HEK293 (cell line): ENCODE measurements around the gene POLD3.

Experiments used
- CTCF ChIA-PET: fragments of 350-600 bp; formaldehyde crosslinking; extraction: SDS; loops from one replicate; lab custom pipeline; 2021; ENCODE audit warnings: antibody characterized with exemption; lab: Yijun Ruan, JAX
- POLR2A ChIA-PET: fragments of 300-600 bp; formaldehyde crosslinking; extraction: SDS; loops from one replicate; lab custom pipeline; 2020; ENCODE audit warnings: antibody characterized with exemption, inconsistent platforms; lab: Yijun Ruan, JAX
- H3K27ac ChIP-seq: fragments of 200-500 bp; sonication (Bioruptor generic); 2 replicates; pipeline ENCODE4 v1.5.1; 2014; ENCODE audit warnings: low read depth, low read length, control low read depth, inconsistent platforms; ENCODE audit errors: extremely low read depth
- H3K36me3 ChIP-seq, 2 experiments: fragments of 200-500 bp in 1 of 2; sonication (Bioruptor generic) in 1 of 2; 1 replicate in 1 of 2; 2 replicates in 1 of 2; pipeline ENCODE4 v1.5.1; 2014 to 2017; ENCODE audit warnings: inconsistent platforms in 2 of 2, low read length in 2 of 2; ENCODE audit not compliant: control insufficient read depth in 2 of 2, insufficient read depth in 1 of 2
- H3K4me1 ChIP-seq: fragments of 200-500 bp; sonication (Bioruptor generic); 2 replicates; pipeline ENCODE4 v1.5.1; 2014; ENCODE audit warnings: mild to moderate bottlenecking, low read length, inconsistent platforms; ENCODE audit not compliant: control insufficient read depth, insufficient read depth
- H3K4me3 ChIP-seq: 2 replicates; pipeline ENCODE4 v1.5.1; 2011; ENCODE audit warnings: low read depth, mild to moderate bottlenecking, control low read depth, low read length, moderate library complexity
- H3K9me3 ChIP-seq: fragments of 200-500 bp; sonication (Bioruptor generic); 2 replicates; pipeline ENCODE4 v1.5.1; 2014; ENCODE audit warnings: low read depth, low read length, inconsistent platforms; ENCODE audit not compliant: control insufficient read depth, insufficient read depth
- IKZF3 ChIP-seq: fragments of 450-650 bp; IDR thresholded peaks from 2 replicates; pipeline ENCODE4 v1.5.0; 2018; ENCODE audit warnings: missing biosample characterization, mild to moderate bottlenecking, missing genetic modification characterization, moderate library complexity
- SP3 ChIP-seq: fragments of 450-650 bp; formaldehyde crosslinking; IDR thresholded peaks from 2 replicates; pipeline ENCODE4 v1.5.1; 2016; ENCODE audit warnings: missing biosample characterization, missing genetic modification characterization
- ZNF114 ChIP-seq: fragments of 450-650 bp; formaldehyde crosslinking; IDR thresholded peaks from 2 replicates; pipeline ENCODE4 v1.5.0; 2017; ENCODE audit warnings: missing biosample characterization, missing genetic modification characterization
- ZNF121 ChIP-seq: fragments of 450-650 bp; formaldehyde crosslinking; IDR thresholded peaks from 2 replicates; pipeline ENCODE4 v1.5.1; 2016; ENCODE audit warnings: missing biosample characterization, missing genetic modification characterization
- ZNF133 ChIP-seq: fragments of 450-650 bp; formaldehyde crosslinking; IDR thresholded peaks from 2 replicates; pipeline ENCODE4 v1.5.1; 2016; ENCODE audit warnings: missing biosample characterization, missing genetic modification characterization
- ZNF184 ChIP-seq: fragments of 450-650 bp; IDR thresholded peaks from 2 replicates; pipeline ENCODE4 v1.5.1; 2018; ENCODE audit warnings: missing biosample characterization, mild to moderate bottlenecking, missing genetic modification characterization
- ZNF266 ChIP-seq: fragments of 450-650 bp; formaldehyde crosslinking; IDR thresholded peaks from 2 replicates; pipeline ENCODE4 v1.5.1; 2016; ENCODE audit warnings: missing biosample characterization, missing genetic modification characterization, low read depth
- ZNF391 ChIP-seq: fragments of 450-650 bp; formaldehyde crosslinking; IDR thresholded peaks from 2 replicates; pipeline ENCODE4 v1.5.1; 2016; ENCODE audit warnings: low read depth, missing biosample characterization, missing genetic modification characterization, borderline replicate concordance
- ZNF423 ChIP-seq: fragments of 450-650 bp; formaldehyde crosslinking; IDR thresholded peaks from 2 replicates; pipeline ENCODE4 v1.5.1; 2016; ENCODE audit warnings: missing biosample characterization, missing genetic modification characterization
- ZNF621 ChIP-seq: fragments of 450-650 bp; formaldehyde crosslinking; IDR thresholded peaks from 2 replicates; pipeline ENCODE4 v1.5.1; 2017; ENCODE audit warnings: missing biosample characterization, missing genetic modification characterization
- ZNF664 ChIP-seq: fragments of 450-650 bp; formaldehyde crosslinking; IDR thresholded peaks from 2 replicates; pipeline ENCODE4 v1.5.1; 2016; ENCODE audit warnings: missing biosample characterization, missing genetic modification characterization
- ZNF768 ChIP-seq: fragments of 450-650 bp; formaldehyde crosslinking; IDR thresholded peaks from 2 replicates; pipeline ENCODE4 v1.5.1; 2018; ENCODE audit warnings: missing biosample characterization, mild to moderate bottlenecking, missing genetic modification characterization
- ZNF785 ChIP-seq: fragments of 450-650 bp; formaldehyde crosslinking; IDR thresholded peaks from 2 replicates; pipeline ENCODE4 v1.5.1; 2016; ENCODE audit warnings: missing biosample characterization, missing genetic modification characterization
- ZNF792 ChIP-seq: fragments of 450-650 bp; formaldehyde crosslinking; IDR thresholded peaks from 2 replicates; pipeline ENCODE4 v1.5.1; 2016; ENCODE audit warnings: missing biosample characterization, missing genetic modification characterization
- ZSCAN30 ChIP-seq: fragments of 450-650 bp; IDR thresholded peaks from 2 replicates; pipeline ENCODE4 v1.5.1; 2018; ENCODE audit warnings: missing biosample characterization, mild to moderate bottlenecking, missing genetic modification characterization, moderate library complexity
- TF ChIP-seq, protein P1 (sequence below): fragments of 450-650 bp; formaldehyde crosslinking; IDR thresholded peaks from 2 replicates; pipeline ENCODE4 v1.5.1; 2017; ENCODE audit warnings: missing biosample characterization, missing genetic modification characterization
- TF ChIP-seq, protein P2 (sequence below): fragments of 450-650 bp; formaldehyde crosslinking; IDR thresholded peaks from 2 replicates; pipeline ENCODE4 v1.5.1; 2016; ENCODE audit warnings: missing biosample characterization, missing genetic modification characterization
- TF ChIP-seq, protein P3 (sequence below): fragments of 450-650 bp; formaldehyde crosslinking; conservative IDR thresholded peaks from 2 replicates; pipeline ENCODE4 v1.5.1; 2016; ENCODE audit warnings: low read depth, missing biosample characterization, missing genetic modification characterization
- TF ChIP-seq, protein P4 (sequence below): fragments of 450-650 bp; formaldehyde crosslinking; IDR thresholded peaks from 2 replicates; pipeline ENCODE4 v1.5.1; 2016; ENCODE audit warnings: missing biosample characterization, missing genetic modification characterization

Gene POLD3

GRCh38 chr11:74687237-74688023, 95.0 kb downstream of the POLD3 start:
- POLR2A ChIA-PET: no interaction called here
- no peaks in the 10 kb centered on the region for H3K36me3 ChIP-seq
- no peak overlapping the region for H3K27ac ChIP-seq
- no peaks in the 10 kb centered on the region for H3K4me1 ChIP-seq
- no peak overlapping the region for H3K4me3 ChIP-seq
- TF ChIP-seq, protein P1, sequence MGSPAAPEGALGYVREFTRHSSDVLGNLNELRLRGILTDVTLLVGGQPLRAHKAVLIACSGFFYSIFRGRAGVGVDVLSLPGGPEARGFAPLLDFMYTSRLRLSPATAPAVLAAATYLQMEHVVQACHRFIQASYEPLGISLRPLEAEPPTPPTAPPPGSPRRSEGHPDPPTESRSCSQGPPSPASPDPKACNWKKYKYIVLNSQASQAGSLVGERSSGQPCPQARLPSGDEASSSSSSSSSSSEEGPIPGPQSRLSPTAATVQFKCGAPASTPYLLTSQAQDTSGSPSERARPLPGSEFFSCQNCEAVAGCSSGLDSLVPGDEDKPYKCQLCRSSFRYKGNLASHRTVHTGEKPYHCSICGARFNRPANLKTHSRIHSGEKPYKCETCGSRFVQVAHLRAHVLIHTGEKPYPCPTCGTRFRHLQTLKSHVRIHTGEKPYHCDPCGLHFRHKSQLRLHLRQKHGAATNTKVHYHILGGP: no peak
- no peak for TF ChIP-seq ZNF266
- TF ChIP-seq ZNF114: no peak
- TF ChIP-seq, protein P2, sequence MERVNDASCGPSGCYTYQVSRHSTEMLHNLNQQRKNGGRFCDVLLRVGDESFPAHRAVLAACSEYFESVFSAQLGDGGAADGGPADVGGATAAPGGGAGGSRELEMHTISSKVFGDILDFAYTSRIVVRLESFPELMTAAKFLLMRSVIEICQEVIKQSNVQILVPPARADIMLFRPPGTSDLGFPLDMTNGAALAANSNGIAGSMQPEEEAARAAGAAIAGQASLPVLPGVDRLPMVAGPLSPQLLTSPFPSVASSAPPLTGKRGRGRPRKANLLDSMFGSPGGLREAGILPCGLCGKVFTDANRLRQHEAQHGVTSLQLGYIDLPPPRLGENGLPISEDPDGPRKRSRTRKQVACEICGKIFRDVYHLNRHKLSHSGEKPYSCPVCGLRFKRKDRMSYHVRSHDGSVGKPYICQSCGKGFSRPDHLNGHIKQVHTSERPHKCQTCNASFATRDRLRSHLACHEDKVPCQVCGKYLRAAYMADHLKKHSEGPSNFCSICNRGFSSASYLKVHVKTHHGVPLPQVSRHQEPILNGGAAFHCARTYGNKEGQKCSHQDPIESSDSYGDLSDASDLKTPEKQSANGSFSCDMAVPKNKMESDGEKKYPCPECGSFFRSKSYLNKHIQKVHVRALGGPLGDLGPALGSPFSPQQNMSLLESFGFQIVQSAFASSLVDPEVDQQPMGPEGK (tag by site-specific recombination): no peak
- H3K9me3 ChIP-seq: no peaks in the 10 kb centered on the region
- CTCF ChIA-PET: interaction anchor here (0.8 to 1.7 kb wide), 5 partner anchors 14 to 60 kb away, joined by 3 to 6 read pairs (median 5); no protein-coding TSS in a partner anchor

GRCh38 chr11:74689666-74690065, 97.3 kb downstream of the POLD3 start:
- H3K27ac ChIP-seq: no peak overlapping the region
- H3K9me3 ChIP-seq: no peaks in the 10 kb centered on the region
- ChIA-PET CTCF (interaction anchor here (1.4 kb wide), 1 partner anchor 12 kb away, joined by 6 read pairs; no protein-coding TSS in a partner anchor), POLR2A (no interaction called here)
- H3K4me3 ChIP-seq: no peak overlapping the region
- no peaks in the 10 kb centered on the region for H3K4me1 ChIP-seq
- TF ChIP-seq ZNF391 (tag by site-specific recombination) (no peak), ZNF792 (tag by site-specific recombination) (no peak), ZNF121 (tag by site-specific recombination) (no peak)
- no peaks in the 10 kb centered on the region for H3K36me3 ChIP-seq

DNA sequence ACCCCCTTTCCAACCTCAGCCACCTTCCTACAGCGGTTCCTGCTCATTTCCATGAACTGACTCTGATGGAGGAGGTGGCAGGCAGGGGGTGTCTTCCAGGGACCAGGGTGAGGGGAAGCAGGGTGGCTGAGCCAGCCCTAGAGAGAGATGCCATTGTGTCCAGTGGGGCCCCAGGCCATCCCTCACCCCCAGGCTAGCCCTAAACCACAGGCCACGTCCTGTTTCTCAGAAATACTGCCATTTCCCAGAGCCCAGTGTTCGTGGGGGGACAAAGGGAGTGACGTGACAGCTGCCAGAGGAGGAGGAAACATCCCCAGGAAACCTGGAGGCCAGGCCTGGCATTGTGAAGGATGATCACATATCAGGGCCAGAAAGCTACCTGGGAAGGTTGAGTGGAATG, 99.4 kb downstream of the POLD3 start:
- H3K4me3 ChIP-seq: no peak overlapping the region
- H3K4me1 ChIP-seq: no peaks in the 10 kb centered on the region
- ChIA-PET CTCF (interaction anchor here (0.6 to 1.2 kb wide), 2 partner anchors 11 to 35 kb away, joined by 3 to 4 read pairs; no protein-coding TSS in a partner anchor), POLR2A (no interaction called here)
- H3K36me3 ChIP-seq: no peaks in the 10 kb centered on the region
- H3K9me3 ChIP-seq: no peaks in the 10 kb centered on the region
- H3K27ac ChIP-seq: no peak overlapping the region
- TF ChIP-seq ZSCAN30: no peak
- TF ChIP-seq, protein P1: no peak
- TF ChIP-seq, protein P3, sequence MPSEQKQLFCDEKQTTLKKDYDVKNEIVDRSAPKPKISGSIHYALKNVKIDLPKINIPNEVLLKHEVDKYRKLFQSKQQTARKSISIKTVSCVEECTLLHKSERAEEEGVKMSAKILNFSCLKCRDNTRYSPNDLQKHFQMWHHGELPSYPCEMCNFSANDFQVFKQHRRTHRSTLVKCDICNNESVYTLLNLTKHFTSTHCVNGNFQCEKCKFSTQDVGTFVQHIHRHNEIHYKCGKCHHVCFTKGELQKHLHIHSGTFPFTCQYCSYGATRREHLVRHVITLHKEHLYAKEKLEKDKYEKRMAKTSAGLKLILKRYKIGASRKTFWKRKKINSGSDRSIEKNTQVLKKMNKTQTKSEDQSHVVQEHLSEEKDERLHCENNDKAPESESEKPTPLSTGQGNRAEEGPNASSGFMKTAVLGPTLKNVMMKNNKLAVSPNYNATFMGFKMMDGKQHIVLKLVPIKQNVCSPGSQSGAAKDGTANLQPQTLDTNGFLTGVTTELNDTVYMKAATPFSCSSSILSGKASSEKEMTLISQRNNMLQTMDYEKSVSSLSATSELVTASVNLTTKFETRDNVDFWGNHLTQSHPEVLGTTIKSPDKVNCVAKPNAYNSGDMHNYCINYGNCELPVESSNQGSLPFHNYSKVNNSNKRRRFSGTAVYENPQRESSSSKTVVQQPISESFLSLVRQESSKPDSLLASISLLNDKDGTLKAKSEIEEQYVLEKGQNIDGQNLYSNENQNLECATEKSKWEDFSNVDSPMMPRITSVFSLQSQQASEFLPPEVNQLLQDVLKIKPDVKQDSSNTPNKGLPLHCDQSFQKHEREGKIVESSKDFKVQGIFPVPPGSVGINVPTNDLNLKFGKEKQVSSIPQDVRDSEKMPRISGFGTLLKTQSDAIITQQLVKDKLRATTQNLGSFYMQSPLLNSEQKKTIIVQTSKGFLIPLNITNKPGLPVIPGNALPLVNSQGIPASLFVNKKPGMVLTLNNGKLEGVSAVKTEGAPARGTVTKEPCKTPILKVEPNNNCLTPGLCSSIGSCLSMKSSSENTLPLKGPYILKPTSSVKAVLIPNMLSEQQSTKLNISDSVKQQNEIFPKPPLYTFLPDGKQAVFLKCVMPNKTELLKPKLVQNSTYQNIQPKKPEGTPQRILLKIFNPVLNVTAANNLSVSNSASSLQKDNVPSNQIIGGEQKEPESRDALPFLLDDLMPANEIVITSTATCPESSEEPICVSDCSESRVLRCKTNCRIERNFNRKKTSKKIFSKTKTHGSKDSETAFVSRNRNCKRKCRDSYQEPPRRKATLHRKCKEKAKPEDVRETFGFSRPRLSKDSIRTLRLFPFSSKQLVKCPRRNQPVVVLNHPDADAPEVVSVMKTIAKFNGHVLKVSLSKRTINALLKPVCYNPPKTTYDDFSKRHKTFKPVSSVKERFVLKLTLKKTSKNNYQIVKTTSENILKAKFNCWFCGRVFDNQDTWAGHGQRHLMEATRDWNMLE: no peak
- TF ChIP-seq ZNF266: no peak
- no peak for TF ChIP-seq ZNF423 (tag by site-specific recombination)
- TF ChIP-seq ZNF768 (tag by site-specific recombination): no peak
- no peak for TF ChIP-seq IKZF3
- no peak for TF ChIP-seq ZNF785 (tag by site-specific recombination)
- TF ChIP-seq, protein P4, sequence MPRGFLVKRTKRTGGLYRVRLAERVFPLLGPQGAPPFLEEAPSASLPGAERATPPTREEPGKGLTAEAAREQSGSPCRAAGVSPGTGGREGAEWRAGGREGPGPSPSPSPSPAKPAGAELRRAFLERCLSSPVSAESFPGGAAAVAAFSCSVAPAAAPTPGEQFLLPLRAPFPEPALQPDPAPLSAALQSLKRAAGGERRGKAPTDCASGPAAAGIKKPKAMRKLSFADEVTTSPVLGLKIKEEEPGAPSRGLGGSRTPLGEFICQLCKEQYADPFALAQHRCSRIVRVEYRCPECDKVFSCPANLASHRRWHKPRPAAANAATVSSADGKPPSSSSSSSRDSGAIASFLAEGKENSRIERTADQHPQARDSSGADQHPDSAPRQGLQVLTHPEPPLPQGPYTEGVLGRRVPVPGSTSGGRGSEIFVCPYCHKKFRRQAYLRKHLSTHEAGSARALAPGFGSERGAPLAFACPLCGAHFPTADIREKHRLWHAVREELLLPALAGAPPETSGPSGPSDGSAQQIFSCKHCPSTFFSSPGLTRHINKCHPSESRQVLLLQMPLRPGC (tag by site-specific recombination): no peak
- no peak for TF ChIP-seq SP3
- TF ChIP-seq ZNF621 (tag by site-specific recombination): no peak
- TF ChIP-seq ZNF133: no peak
- no peak for TF ChIP-seq ZNF184
- no peak for TF ChIP-seq ZNF664 (tag by site-specific recombination)
